Liver (tissue), 9 donors: ENCODE measurements around the gene IQCF2. TPM values are rescaled to one million over a fixed set of nuclear protein-coding genes. Genes with fewer than 3 reads are reported as not detected.
"Not testable (repeated sequence)": the region's sequence is repeated elsewhere in the genome, so short reads cannot be mapped to it uniquely, and the experiment has no call there.

ENCODE experiments used
- DNase-seq: peaks from one replicate; pipeline ENCODE4 v3.0.0-alpha.2; 2017; ENCODE audit warnings: low spot score
- H3K27ac ChIP-seq, 2 donors: one replicate each; pipeline ENCODE4 v1.7.0; 2013; ENCODE audit warnings: inconsistent platforms in 2 of 2, low read length in 2 of 2, control low read depth in 1 of 2, low read depth in 1 of 2, mild to moderate bottlenecking in 1 of 2
- H3K27me3 ChIP-seq, 4 donors: one replicate each; pipeline versions ENCODE4 v1.6.1 to v1.7.0; 2013; ENCODE audit warnings: low read length in 3 of 4, inconsistent platforms in 1 of 4, mild to moderate bottlenecking in 1 of 4, moderate library complexity in 1 of 4; ENCODE audit not compliant: control insufficient read depth in 4 of 4, insufficient read depth in 4 of 4
- H3K36me3 ChIP-seq, 4 donors: one replicate each; pipeline versions ENCODE4 v1.6.1 to v1.7.0; 2013; ENCODE audit warnings: low read length in 3 of 4, mild to moderate bottlenecking in 3 of 4, low read depth in 1 of 4, moderate library complexity in 1 of 4; ENCODE audit not compliant: control insufficient read depth in 4 of 4, insufficient read depth in 3 of 4
- H3K4me1 ChIP-seq, 4 donors: one replicate each; pipeline versions ENCODE4 v1.6.1 to v1.7.0; 2013; ENCODE audit warnings: low read length in 3 of 4, mild to moderate bottlenecking in 3 of 4, moderate library complexity in 1 of 4; ENCODE audit not compliant: control insufficient read depth in 4 of 4, insufficient read depth in 4 of 4
- H3K4me3 ChIP-seq, 3 donors: one replicate each; pipeline versions ENCODE4 v1.6.1 to v1.7.0; 2013; ENCODE audit warnings: low read length in 3 of 3, control low read depth in 1 of 3, low read depth in 1 of 3, mild to moderate bottlenecking in 1 of 3
- H3K9ac ChIP-seq, 2 donors: one replicate each; pipeline ENCODE4 v1.7.0; 2013; ENCODE audit warnings: low read length in 2 of 2, mild to moderate bottlenecking in 2 of 2, moderate library complexity in 2 of 2, control low read depth in 1 of 2, low read depth in 1 of 2
- H3K9me3 ChIP-seq, 4 donors: one replicate each; pipeline versions ENCODE4 v1.6.1 to v1.7.0; 2013; ENCODE audit warnings: low read length in 3 of 4; ENCODE audit not compliant: control insufficient read depth in 4 of 4
- EGR1 ChIP-seq, 2 donors: IDR thresholded peaks; 2 replicates each; pipeline ENCODE4 v1.6.1; 2016 to 2018; ENCODE audit warnings: antibody characterized with exemption in 2 of 2, low read depth in 2 of 2
- FOXA2 ChIP-seq: IDR thresholded peaks from 2 replicates; pipeline ENCODE4 v1.6.1; 2016; ENCODE audit warnings: antibody characterized with exemption
- GABPA ChIP-seq, 2 donors: IDR thresholded peaks in 1 of 2; conservative IDR thresholded peaks in 1 of 2; 2 replicates each; pipeline ENCODE4 v1.6.1; 2016; ENCODE audit warnings: antibody characterized with exemption in 2 of 2, mild to moderate bottlenecking in 1 of 2, moderate library complexity in 1 of 2
- NR2F2 ChIP-seq: IDR thresholded peaks from 2 replicates; pipeline ENCODE4 v1.6.1; 2016; ENCODE audit warnings: antibody characterized with exemption
- RXRA ChIP-seq, 2 donors: IDR thresholded peaks; 2 replicates each; pipeline ENCODE4 v1.6.1; 2017 to 2018; ENCODE audit warnings: antibody characterized with exemption in 2 of 2, mild to moderate bottlenecking in 1 of 2
- TAF1 ChIP-seq: conservative IDR thresholded peaks from 2 replicates; pipeline ENCODE4 v1.6.1; 2016; ENCODE audit warnings: antibody characterized with exemption, mild to moderate bottlenecking
- WGBS: extraction: QIAGEN DNeasy Blood & Tissue Kit; methylation state at CpG from one replicate; pipeline ENCODE4 v1.1.7; 2013; 5-methylcytosine and 5-hydroxymethylcytosine counted together
- polyA plus RNA-seq, 2 donors: library from polyadenylated mRNA; stranded (reverse) in 1 of 2; unstranded in 1 of 2; fragments of 200-250 nt in 1 of 2; fragments of >200 nt in 1 of 2; fragmentation: Nextera tagmentation in 1 of 2; extraction: Ambion mirVana in 1 of 2; gene quantifications; one replicate each; pipeline versions ENCODE4 v1.2.1 to v1.2.3, GENCODE V29; 2013 to 2015
- total RNA-seq, 2 donors: library from RNA; depleted of rRNA; stranded (reverse); fragments of >200 nt; gene quantifications; one replicate each; pipeline ENCODE4 v1.2.3, GENCODE V29; 2014
- TF ChIP-seq, protein P1 (sequence below): IDR thresholded peaks from 2 replicates; pipeline ENCODE4 v1.6.1; 2016; ENCODE audit warnings: antibody characterized with exemption
- TF ChIP-seq, protein P2 (sequence below): fragments of 150-350 bp; IDR thresholded peaks from 2 replicates; pipeline ENCODE4 v1.5.1; 2017; ENCODE audit warnings: improper control_type of control experiment, low read depth, low read length; ENCODE audit not compliant: missing input control
- donor health status: healthy.
- donor health status: healthy.
- donor health status: healthy.
- donor health status: healthy.
- donor health status: healthy.

The IQCF2 gene
- total and polyA plus RNA-seq, 4 donors = not detected

DNA sequence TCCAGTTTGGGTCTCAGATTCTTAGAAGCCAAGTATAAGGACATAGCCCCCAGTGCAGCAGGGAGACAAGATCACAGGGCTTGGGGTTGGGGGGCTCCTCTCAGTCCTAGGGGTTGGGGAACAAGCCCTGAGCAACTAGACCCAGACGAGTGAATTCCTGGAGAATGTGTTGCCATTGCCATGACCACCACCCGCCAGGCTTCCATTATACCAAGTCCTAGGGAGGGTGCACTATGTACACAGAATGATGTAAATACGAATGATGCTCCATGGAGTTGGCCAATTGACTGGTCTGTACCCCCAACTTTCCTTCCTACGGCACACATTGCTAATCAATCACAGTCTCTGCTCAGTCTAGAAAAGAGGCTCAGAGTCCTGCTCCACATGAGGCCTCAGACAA is 33.0 kb downstream of the IQCF2 start:
- Histone ChIP-seq H3K4me1 (no peaks in the 10 kb centered on the region), H3K9me3 (no peaks in the 10 kb centered on the region), H3K4me3 (no peak overlapping the region), H3K27me3 (peaks cover 0 to 9% (median 0%) of the 10 kb centered on the region in 4 donors), H3K9ac (no peak overlapping the region), H3K36me3 (no peaks in the 10 kb centered on the region), H3K27ac (no peak overlapping the region)
- TF ChIP-seq FOXA2 = no peak
- DNase-seq = no peak
- WGBS = 78% methylated on average over 4 of the region's 4 CpGs

DNA sequence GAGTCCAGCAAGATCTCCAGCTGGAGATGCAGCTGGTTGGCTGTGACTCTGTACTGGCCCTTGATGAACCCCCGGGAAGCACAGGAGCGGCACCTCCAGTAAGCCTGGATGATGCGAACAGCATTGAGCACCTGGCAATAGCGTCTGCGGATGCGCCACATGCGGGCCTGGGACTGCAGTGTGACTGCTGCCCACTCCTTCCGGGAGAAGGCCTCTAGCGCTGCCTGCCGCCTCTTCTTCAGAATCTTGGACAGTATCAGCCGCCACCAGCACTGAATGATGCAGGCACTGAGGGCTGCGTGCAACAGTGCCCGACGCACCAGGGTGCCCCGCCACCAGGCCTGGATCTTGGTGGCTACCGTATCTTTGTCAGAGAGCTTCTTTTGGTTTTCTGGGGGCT is 33.5 kb downstream of the IQCF2 start:
- WGBS = 91% methylated on average over 16 of the region's 16 CpGs
- no peak overlapping the region for H3K4me3 ChIP-seq
- TF ChIP-seq GABPA (IDR thresholded peaks at IDR 0.05 in 1 of 2, conservative IDR thresholded peaks at IDR 0.05 in 1 of 2) (no peak), TAF1 (no peak), NR2F2 (no peak)
- H3K27ac ChIP-seq = no peak overlapping the region
- no peak overlapping the region for H3K9ac ChIP-seq
- no peaks in the 10 kb centered on the region for H3K36me3 ChIP-seq
- peaks cover 0 to 9% (median 0%) of the 10 kb centered on the region in 4 donors for H3K27me3 ChIP-seq
- DNase-seq = no peak
- H3K4me1 ChIP-seq = no peaks in the 10 kb centered on the region
- no peaks in the 10 kb centered on the region for H3K9me3 ChIP-seq

DNA sequence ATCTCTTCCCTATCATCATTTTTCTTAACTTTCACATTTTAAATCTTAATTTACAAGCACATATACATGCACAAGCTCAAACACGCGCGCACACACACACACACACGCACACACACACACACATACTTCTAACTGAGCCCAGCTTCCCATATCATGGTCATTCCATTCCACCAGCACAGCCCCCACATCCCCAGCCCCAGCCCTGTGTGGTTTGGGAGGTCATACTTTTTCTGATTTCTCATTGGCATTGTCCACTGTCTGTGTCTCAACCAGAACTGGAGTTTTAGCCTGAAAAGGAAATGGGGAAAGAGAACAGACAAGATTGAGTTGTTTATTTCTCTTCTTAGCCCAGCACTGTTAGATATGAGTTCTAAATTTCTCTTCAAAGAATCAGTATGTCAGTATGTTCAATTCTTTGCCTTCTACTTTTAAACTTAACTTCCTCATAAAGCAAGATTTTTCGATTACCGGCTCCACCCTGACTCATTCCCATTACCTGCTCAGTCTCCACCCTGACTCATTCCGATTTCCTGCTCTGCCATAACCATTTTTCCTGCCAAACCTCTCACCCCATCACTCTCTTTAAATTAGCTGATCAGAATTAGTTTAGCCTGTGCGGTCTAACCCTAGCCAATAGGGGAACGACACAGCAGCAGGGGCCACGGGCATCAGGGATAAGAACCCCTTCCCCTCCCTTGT is 35.3 kb downstream of the IQCF2 start:
- no peaks in the 10 kb centered on the region for H3K9me3 ChIP-seq
- H3K9ac ChIP-seq = no peak overlapping the region
- H3K27ac ChIP-seq = no peak overlapping the region
- TF ChIP-seq FOXA2 (no peak), EGR1 (IDR thresholded peaks at IDR 0.05; ENCODE audit: low read depth in 2 of 2) (no peak)
- H3K4me3 ChIP-seq = no peak overlapping the region
- no peaks in the 10 kb centered on the region for H3K4me1 ChIP-seq
- 87% methylated on average over 10 of the region's 10 CpGs for WGBS
- no peaks in the 10 kb centered on the region for H3K36me3 ChIP-seq
- H3K27me3 ChIP-seq = peaks cover 0 to 9% (median 0%) of the 10 kb centered on the region in 4 donors
- no peak for DNase-seq

DNA sequence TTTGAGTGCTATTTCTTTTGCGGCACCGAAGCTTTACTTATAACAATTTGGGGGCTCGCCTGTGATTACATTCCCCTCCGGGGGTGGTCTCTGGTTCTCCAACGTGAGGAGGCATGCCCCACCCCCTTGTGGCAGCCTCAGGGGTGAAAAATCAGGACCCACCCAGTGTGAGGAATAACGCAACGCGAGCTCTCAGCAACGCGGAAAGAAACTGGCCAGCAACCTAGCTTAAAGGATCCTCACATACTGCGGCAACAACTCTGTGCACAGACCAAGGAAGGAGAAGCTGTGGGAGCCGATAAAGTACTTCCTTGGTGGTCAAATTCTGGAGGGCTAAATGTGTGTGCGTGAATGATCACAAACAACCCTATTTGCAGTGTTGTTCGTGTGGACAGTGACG is 36.0 kb downstream of the IQCF2 start:
- no peaks in the 10 kb centered on the region for H3K4me1 ChIP-seq
- no peaks in the 10 kb centered on the region for H3K36me3 ChIP-seq
- no peak for DNase-seq
- no peak overlapping the region for H3K27ac ChIP-seq
- TF ChIP-seq, protein P1, sequence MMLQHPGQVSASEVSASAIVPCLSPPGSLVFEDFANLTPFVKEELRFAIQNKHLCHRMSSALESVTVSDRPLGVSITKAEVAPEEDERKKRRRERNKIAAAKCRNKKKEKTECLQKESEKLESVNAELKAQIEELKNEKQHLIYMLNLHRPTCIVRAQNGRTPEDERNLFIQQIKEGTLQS = no peak
- TF ChIP-seq TAF1 = no peak
- TF ChIP-seq, protein P2, sequence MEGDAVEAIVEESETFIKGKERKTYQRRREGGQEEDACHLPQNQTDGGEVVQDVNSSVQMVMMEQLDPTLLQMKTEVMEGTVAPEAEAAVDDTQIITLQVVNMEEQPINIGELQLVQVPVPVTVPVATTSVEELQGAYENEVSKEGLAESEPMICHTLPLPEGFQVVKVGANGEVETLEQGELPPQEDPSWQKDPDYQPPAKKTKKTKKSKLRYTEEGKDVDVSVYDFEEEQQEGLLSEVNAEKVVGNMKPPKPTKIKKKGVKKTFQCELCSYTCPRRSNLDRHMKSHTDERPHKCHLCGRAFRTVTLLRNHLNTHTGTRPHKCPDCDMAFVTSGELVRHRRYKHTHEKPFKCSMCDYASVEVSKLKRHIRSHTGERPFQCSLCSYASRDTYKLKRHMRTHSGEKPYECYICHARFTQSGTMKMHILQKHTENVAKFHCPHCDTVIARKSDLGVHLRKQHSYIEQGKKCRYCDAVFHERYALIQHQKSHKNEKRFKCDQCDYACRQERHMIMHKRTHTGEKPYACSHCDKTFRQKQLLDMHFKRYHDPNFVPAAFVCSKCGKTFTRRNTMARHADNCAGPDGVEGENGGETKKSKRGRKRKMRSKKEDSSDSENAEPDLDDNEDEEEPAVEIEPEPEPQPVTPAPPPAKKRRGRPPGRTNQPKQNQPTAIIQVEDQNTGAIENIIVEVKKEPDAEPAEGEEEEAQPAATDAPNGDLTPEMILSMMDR = no peak
- no peak for TF ChIP-seq RXRA (IDR thresholded peaks at IDR 0.05)
- no peak overlapping the region for H3K4me3 ChIP-seq
- WGBS = 83% methylated on average over 15 of the region's 15 CpGs
- peaks cover 0 to 9% (median 0%) of the 10 kb centered on the region in 4 donors for H3K27me3 ChIP-seq
- H3K9me3 ChIP-seq = no peaks in the 10 kb centered on the region
- H3K9ac ChIP-seq = no peak overlapping the region

DNA sequence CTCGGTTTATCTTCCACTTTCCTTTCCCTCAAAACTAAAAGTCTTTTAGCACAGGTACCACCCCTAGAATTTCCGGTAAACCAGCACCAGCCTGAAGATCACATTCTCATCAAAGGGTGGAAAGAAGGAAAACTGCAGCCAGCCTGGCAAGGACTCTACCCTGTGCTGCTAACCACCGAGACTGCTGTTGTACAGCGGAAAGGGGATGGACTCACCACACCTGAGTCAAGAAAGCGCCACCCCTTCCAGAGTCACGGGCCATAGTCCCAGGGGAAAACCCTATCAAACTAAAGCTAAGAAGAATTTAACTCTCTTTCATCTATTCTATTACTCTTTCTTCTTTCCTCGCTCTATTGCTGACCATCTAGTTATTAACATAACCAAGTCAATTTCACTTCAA is 38.6 kb downstream of the IQCF2 start:
- DNase-seq, H3K27ac ChIP-seq, H3K36me3 ChIP-seq, H3K9me3 ChIP-seq, H3K27me3 ChIP-seq, H3K4me1 ChIP-seq, H3K4me3 ChIP-seq, H3K9ac ChIP-seq: not testable (repeated sequence)
- WGBS = 67% methylated on average over 7 of the region's 7 CpGs

DNA sequence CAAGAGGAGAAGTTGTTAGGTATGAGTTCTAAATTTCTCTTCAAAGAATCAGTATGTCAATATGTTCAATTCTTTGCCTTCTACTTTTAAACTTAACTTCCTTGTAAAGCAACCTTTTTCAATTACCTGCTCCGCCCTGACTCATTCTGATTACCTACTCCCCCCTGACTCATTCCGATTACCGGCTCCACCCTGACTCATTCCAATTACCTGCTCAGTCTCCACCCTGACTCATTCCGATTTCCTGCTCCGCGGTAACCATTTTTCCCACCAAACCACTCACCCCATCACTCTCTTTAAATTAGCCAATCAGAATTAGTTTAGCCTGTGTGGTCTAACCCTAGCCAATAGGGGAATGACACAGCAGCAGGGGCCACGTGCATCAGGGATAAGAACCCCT is 40.9 kb downstream of the IQCF2 start:
- H3K4me3 ChIP-seq, DNase-seq, H3K27ac ChIP-seq, H3K9ac ChIP-seq, H3K9me3 ChIP-seq, H3K27me3 ChIP-seq, H3K36me3 ChIP-seq, H3K4me1 ChIP-seq: not testable (repeated sequence)
- 77% methylated on average over 6 of the region's 7 CpGs for WGBS
